OCI-LY3 (cell line): ENCODE measurements around the gene GALNS.

Experiments used
- H2AFZ ChIP-seq: fragments of 200-600, 300-600 bp; shearing (Covaris generic); 2 replicates; pipeline ENCODE4 v1.6.0; 2014; ENCODE audit warnings: antibody characterized with exemption, low read depth, low read length
- H3K27ac ChIP-seq: fragments of 200-600, 300-600 bp; sonication (generic); 2 replicates; pipeline ENCODE4 v1.5.1; 2014; ENCODE audit warnings: mild to moderate bottlenecking, low read length, moderate library complexity, mixed read lengths
- H3K27me3 ChIP-seq: fragments of 200-600, 300-600 bp; sonication (generic); 2 replicates; pipeline ENCODE4 v1.6.1; 2014; ENCODE audit warnings: low read depth, low read length, mixed read lengths
- H3K36me3 ChIP-seq: fragments of 200-600, 300-600 bp; sonication (generic); replicated peaks from 2 replicates; pipeline ENCODE3; 2014; ENCODE audit warnings: low read depth, low read length, mixed read lengths
- H3K4me1 ChIP-seq: fragments of 300-600, 200-600 bp; sonication (generic); 2 replicates; pipeline ENCODE4 v1.6.1; 2014; ENCODE audit warnings: low read length, mixed read lengths
- H3K4me2 ChIP-seq: fragments of 200-600, 300-600 bp; sonication (generic); 2 replicates; pipeline ENCODE4 v1.6.1; 2014; ENCODE audit warnings: low read length, mixed read lengths
- H3K4me3 ChIP-seq: fragments of 300-600, 200-600 bp; sonication (generic); 2 replicates; pipeline ENCODE4 v1.5.1; 2014; ENCODE audit warnings: antibody characterized with exemption, mild to moderate bottlenecking, low read length, moderate library complexity
- H3K79me2 ChIP-seq: fragments of 300-600, 200-600 bp; shearing (Covaris generic); 2 replicates; pipeline ENCODE4 v1.6.1; 2014; ENCODE audit warnings: mild to moderate bottlenecking, low read length, mixed read lengths
- H3K9ac ChIP-seq: fragments of 300-600, 200-600 bp; shearing (Covaris generic); 2 replicates; pipeline ENCODE4 v1.6.0; 2014; ENCODE audit warnings: mild to moderate bottlenecking, low read length, moderate library complexity
- H3K9me3 ChIP-seq: fragments of 200-600, 300-600 bp; shearing (Covaris generic); 2 replicates; pipeline ENCODE4 v1.6.1; 2014; ENCODE audit warnings: low read length, mixed read lengths; ENCODE audit not compliant: insufficient read depth
- H4K20me1 ChIP-seq: fragments of 200-600, 300-600 bp; sonication (generic); 2 replicates; pipeline ENCODE4 v1.6.1; 2016; ENCODE audit warnings: low read length, mixed read lengths; ENCODE audit not compliant: insufficient read depth
- CTCF ChIP-seq: fragments of 200-600, 300-600 bp; sonication (generic); IDR thresholded peaks from 2 replicates; pipeline ENCODE4 v1.5.1; 2014; ENCODE audit warnings: antibody characterized with exemption, low read length, low read depth
- EZH2phosphoT487 ChIP-seq: fragments of 200-600 bp; shearing (Covaris generic); IDR thresholded peaks from 2 replicates; pipeline ENCODE4 v1.6.1; 2018; ENCODE audit warnings: antibody characterized with exemption, mixed run types, low read depth

GALNS gene

GRCh38 chr16:88811769-88812512, 44.8 kb downstream of the GALNS start, which contains the start of gene APRT:
TSS of gene APRT (minus strand) at chr16:88811928. CDS start at chr16:88811899, 29 bp downstream.
- Histone ChIP-seq H3K4me1 (peaks cover 11% of the 10 kb centered on the region), H3K9ac (peak within 1 kb of the TSS; percentile 73), H3K27me3 (no peaks in the 10 kb centered on the region), H3K9me3 (no peaks in the 10 kb centered on the region), H2AFZ (no peak within 1 kb of the TSS), H3K4me3 (peak within 1 kb of the TSS; percentile 84), H3K36me3 (peaks cover 26% of the 10 kb centered on the region), H4K20me1 (peaks cover 20% of the 10 kb centered on the region; the same call in 1 of the 2 replicates), H3K27ac (peak within 1 kb of the TSS; percentile 57), H3K79me2 (peaks cover 21% of the 10 kb centered on the region), H3K4me2 (peak within 1 kb of the TSS; percentile 80)
- TF ChIP-seq EZH2phosphoT487 = no peak
- TF ChIP-seq CTCF = no peak

- H3K9me3 ChIP-seq = no peaks in the 10 kb centered on the region
- peaks cover 33% of the 10 kb centered on the region for H3K36me3 ChIP-seq
- H3K9ac ChIP-seq = peak overlapping the region; percentile 73
- H3K79me2 ChIP-seq = peaks cover 25% of the 10 kb centered on the region
- peaks cover 11% of the 10 kb centered on the region for H3K4me1 ChIP-seq
- no peaks in the 10 kb centered on the region for H3K27me3 ChIP-seq
- peak overlapping the region; percentile 84 for H3K4me3 ChIP-seq
- peak overlapping the region; percentile 57 for H3K27ac ChIP-seq
- peak overlapping the region; percentile 80 for H3K4me2 ChIP-seq
- H4K20me1 ChIP-seq = peaks cover 20% of the 10 kb centered on the region; the same call in 1 of the 2 replicates
- H2AFZ ChIP-seq = no peak overlapping the region
- TF ChIP-seq CTCF (no peak), EZH2phosphoT487 (no peak)
Observed at GRCh38 chr16:88810912-88811768, 45.6 kb downstream of the GALNS start.

- H3K9ac ChIP-seq = peak overlapping the region; percentile 73
- peaks cover 11% of the 10 kb centered on the region for H3K4me1 ChIP-seq
- H3K4me3 ChIP-seq = peak overlapping the region; percentile 84
- H3K79me2 ChIP-seq = peaks cover 33% of the 10 kb centered on the region
- no peaks in the 10 kb centered on the region for H3K27me3 ChIP-seq
- no peaks in the 10 kb centered on the region for H3K9me3 ChIP-seq
- H3K27ac ChIP-seq = peak overlapping the region; percentile 57
- H3K36me3 ChIP-seq = peaks cover 40% of the 10 kb centered on the region
- no peak for TF ChIP-seq EZH2phosphoT487
- TF ChIP-seq CTCF = no peak
- no peak overlapping the region for H2AFZ ChIP-seq
- H3K4me2 ChIP-seq = peak overlapping the region; percentile 80
- H4K20me1 ChIP-seq = peaks cover 20% of the 10 kb centered on the region; the same call in 1 of the 2 replicates
Observed at GRCh38 chr16:88810166-88810911, 46.4 kb downstream of the GALNS start.
